Activated naive CD4-positive, alpha-beta T cell treated with anti-CD3 and anti-CD28 coated beads, Interleukin-2, amount 10 ng/mL, durations not matched to agents 5 hours and 36 hours (primary cell): ENCODE data around the gene ZBED5. TPM values are rescaled to one million over a fixed set of nuclear protein-coding genes. Genes with fewer than 3 reads are reported as not detected.

Experiments used
- total RNA-seq, 2 experiments: library from RNA; stranded (reverse); gene quantifications; one replicate each; pipeline ENCODE4 v1.2.3, GENCODE V29; 2021

ZBED5 gene
- total RNA-seq, result 10 to 100 TPM; 69.3 to 74.8 TPM

DNA sequence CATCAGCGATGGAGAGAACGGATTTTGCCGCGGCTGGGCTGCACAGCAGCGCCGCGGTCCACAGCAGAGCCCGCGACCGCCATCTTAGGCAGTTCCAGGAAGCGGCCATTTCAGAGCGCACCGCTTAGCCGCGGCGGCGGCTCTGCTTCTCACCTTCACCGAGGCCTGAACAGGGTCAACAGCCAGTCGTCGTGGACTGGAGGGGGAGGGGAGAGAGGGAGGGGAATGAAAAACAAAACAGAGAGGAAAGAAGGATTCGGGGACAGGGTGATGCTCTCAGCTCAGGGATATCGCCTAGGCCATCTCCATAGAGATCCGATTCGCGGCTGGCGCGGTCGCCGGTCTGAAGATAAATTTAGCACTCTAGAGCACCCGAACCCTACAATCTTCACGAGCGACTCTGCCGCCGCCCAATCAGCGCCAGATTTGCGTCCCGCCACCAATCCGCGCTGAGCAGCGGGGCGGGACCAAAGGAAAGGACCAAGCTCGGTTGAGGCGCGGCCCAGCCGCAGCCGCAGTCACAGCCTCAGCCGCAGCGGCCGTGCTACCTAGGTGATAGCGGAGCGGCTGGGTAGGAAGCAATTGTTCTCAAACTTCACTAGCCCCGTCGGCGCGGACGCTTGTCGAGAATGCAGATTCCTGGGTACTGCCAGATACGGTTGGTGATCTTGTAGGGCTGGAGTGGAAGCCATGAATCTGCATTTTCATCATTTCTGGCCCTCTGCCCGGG is at the start of gene ZBED5:
Gene ZBED5 (minus strand): TSS at position 345 of the 730 bp plus-strand sequence. CDS start 3,108 bp downstream, outside the sequence.

DNA sequence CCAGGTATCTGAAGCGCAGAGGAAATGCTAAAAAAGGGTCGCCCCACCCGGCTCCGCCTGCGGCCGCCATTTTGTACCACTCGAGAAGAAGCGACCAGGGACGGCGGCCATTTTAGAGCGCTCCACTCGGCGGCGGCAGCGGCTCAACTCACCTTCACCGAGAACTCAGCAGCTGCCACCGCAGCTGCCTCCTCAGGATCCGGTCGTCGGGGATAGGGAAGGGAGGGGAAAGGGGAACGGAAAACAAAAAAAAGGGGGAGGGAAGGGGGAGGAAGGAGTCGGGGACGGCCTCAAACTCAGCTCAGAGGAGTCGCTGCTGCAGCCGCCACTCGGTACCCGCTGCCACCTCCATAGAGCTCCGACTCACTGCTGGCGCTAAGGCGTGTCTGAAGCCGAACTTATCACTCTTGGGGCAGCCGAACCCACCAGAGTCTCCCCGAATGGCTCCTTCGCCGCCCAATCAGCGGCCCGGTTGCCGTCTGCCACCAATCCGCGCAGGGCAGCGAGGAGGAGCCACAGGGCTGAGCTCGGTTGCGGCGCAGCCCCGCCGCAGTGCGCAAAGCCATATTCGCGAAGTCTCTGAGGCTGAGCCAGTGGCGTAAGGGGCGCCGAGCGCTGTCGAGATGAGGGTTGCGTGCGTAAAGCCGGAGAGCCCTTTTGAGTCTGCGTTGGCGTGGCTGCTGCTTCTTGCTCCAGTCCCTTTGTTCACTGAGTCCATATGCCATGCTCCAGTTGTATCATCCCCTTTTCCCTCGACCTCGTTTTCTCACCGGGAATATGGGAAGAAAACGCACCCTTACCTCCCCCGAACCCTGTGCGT is 49.1 kb downstream of the ZBED5 start, which contains the start of gene EIF4G2:
Gene EIF4G2 (minus strand): TSS at position 374 of the 820 bp plus-strand sequence.

Other genes starting within 250 kb of the ZBED5 start
- not detected for gene IRAG1, start 164.3 kb downstream of the ZBED5 start, total RNA-seq
- 10 to 100 TPM; 45.2 to 45.5 TPM for gene CTR9, start 106.8 kb downstream of the ZBED5 start, total RNA-seq
- gene EIF4G2, start 49.1 kb downstream of the ZBED5 start, total RNA-seq, result 100 to 1,000 TPM; 551 to 567 TPM